NCI-H82 (cell line): ENCODE data around the gene TEX51.

ENCODE experiments used
- DNase-seq: peaks from one replicate; lab custom pipeline; 2025; lab: John Stamatoyannopoulos, UW

Gene TEX51

DNA sequence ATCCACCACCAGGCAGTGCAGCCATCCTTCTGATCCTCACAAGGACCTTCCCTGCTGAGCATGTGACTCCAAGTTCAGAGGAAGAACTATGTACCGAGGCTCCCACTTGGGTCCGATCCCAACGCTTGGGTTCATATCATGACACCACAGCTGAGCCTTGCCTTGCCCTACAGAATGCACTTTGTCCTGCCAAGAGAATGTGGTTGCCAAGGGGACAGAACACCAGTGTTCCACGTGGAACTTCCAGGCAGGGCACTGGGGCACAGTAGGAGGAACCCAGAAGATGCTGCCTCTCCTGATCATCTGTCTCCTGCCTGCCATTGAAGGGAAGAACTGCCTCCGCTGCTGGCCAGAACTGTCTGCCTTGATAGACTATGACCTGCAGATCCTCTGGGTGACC is at the start of gene TEX51:
TSS of gene TEX51 (plus strand) at position 255 of the 400 bp plus-strand sequence. CDS start at position 284, 29 bp downstream.
- DNase-seq, result no peak

DNA sequence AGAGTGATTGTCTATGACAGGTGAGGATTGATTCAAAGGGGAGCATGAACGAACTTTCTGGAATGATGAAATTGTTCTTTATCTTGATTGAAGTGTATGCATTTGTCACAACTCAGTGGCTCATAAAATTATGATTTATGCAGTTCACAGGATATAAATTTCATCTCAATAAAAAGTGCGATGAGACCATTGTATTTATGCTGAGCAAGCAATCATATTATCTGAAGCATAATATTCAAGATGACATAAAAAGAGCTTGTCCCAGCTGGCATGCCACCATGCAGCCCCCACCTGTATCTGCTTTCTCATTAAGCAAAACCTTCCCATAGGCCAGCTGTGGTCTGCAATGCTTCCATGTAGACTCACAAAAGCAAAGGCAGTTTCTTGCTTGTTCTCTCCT is 49.6 kb upstream of the TEX51 start:
- DNase-seq, result no peak

DNA sequence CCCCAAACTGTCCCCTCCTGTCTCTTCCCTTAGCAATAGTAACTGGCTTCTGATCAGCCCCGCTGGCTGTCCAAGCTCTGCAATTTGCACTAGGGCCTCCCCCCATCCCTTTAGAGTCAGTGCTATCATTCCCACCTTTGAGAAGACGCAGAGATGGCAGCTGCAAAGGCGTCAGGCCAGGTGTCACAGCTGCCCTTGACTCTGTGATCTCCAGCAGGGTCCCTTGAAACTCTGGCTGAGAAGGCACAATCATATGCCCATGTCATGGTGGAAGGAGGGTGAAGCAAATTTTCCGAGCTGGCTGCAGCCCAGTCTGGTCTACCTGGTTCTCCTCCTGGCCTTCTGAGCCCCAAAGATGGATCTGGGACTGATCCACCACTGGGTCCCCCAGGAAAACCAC is 49.2 kb upstream of the TEX51 start:
- no peak for DNase-seq

DNA sequence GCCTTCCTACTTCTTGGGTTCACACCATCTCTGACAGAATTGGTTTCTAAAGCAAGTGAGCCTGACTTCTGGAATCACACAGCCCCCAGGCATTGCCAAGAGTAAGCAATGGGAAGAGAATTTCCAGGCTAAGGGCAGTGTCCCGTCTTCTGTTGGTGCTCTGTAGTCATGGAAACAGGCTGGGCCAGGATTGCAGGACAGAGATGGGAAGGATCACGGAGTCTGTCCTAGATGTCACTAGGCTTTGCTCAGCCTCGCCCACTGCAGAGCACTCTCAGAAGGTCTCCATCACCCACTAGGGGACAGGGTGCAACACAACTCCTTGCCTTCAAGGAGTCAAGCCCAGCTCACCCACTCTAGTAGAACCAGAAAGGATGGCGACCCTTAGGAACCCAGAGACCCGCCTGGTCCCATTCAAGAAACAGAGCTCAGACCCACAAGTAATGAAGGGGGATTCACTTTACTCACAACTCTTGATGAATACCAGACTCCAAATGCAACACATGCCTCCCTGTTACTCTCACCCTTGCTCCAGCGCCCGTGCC is 48.6 kb upstream of the TEX51 start:
- no peak for DNase-seq

DNA sequence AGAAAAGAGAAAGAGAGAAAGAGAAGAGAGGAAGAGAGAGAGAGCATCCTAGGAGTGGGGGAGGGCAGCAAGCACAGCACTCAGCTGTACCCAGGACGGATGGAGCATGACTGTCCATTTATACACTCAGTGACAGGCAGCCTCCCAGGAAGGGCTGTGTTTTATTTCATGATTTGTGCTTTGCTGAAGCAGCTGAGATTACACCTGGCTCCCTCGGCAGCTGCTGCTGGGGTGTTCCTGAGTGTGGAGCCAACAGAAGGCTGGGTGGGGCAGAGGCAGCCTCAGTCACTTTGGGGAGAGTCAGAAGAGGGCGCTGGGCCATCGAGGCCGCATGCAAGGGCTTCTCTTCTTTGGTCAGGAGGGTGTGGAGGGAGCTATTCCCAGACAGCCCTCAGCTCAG is 47.8 kb upstream of the TEX51 start:
- no peak for DNase-seq

DNA sequence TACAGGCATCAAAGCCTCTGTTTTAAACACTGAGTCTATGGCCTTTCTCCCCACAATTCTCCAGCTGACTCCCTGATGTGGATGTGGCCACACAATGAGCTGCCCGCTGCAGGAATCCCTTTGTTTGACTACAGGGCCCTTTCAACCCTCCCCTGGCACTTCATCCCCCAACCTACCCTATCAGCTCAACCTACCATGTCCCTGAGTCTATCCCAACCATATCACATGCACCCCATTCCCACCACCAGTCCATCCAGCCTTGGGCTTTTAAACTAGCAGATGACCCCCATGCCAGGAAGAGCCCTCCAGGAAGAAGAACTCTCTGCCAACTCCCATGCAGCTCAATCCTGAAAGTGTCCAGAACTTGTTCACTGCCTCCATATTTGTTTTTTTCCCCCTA is 46.9 kb upstream of the TEX51 start:
- DNase-seq, result no peak

DNA sequence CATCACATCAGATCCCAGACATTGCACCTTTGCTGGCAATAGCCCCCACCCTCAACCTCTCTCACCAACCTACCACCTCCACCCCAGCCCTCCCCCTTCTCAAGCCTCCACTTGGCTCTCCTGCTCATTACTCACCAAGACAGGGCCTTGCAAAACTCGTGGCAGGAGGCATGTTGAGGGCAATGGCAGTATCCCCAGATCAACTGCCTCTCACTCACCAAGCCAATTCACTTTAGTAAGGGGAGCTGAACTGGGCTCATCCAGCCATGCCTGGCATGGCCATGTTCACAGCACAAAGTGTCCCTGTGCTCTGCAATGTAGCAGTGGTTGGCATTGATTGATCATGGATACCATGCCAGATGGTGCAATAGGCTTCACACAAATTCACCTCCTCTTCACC is 46.3 kb upstream of the TEX51 start:
- DNase-seq, result no peak

DNA sequence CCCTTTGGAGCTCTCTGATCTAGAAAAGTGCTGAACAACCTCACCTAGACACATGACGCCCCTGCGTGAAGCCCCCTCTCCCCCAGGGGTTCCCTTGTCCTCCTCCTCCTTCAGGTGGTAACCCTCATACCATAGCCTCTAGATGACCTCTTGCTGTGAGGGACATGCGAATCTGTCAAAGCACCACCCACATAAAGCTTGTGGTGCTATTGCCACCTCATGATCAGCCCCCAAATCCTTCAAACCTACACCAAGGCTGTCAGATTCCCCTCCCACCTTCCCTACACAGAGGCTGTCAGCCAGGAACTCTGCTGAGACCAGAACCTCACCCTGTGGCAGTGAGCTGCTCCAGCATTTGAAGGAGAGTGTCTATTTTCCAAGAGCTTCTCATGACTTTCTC is 43.1 kb upstream of the TEX51 start:
- no peak for DNase-seq

DNA sequence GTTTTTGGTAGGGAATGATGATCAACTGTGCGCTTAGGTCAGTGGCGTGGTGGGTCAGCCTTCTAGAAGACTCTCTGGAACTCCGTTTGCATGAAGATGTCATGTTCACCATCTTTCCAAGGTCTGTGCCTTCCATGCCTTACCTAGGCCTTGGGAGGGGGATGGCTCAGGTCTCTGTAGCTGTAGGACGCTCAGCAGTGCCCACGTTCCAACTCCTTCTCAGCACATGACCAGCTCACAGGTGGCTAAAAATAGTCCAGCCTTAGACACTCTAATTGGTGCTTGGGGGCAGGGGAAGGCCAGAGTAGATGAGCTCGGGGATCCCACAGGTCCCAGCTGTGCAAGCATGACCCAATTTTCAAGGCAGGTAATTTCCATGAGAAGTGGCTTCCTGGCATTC is 42.3 kb upstream of the TEX51 start:
- no peak for DNase-seq

DNA sequence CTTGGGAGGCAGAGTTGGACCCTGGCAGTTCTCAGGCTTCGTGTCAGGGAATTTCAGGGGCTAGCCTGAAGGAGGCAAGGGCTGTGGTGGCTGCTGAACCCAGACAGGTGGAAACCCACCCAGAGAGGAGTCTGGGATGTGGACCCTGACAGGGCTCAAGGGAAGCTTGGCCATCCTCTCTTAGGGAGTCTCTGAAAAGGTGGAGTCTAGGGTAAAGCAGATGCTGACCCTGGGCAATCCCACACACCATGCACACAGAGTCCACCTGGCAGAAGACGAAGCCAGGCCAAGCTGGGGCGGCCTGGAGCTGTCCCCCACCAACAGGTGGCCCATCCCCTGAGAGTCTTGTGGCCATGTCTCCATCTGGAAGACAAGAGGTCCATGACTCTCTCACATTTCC is 41.2 kb upstream of the TEX51 start:
- DNase-seq, result no peak

DNA sequence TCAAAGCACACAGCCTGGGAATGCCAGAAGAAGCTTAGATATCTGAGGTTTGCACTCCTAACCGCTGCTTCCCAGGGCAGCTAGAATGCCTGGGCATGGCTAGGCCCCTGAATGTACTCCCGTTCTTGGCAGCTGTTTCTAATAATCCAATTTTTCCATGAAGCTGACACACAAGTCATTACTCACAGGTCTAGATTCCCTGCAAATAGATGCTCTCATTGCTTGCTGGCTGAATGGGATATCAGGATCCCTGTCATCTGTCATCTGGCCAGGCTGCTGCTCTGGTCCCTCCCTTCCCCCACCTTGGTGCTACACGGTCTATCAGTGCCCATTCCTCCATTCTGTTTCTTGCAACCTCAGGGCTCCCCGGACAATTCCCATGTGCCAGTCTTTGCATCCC is 40.7 kb upstream of the TEX51 start:
- peak; percentile 95 for DNase-seq

DNA sequence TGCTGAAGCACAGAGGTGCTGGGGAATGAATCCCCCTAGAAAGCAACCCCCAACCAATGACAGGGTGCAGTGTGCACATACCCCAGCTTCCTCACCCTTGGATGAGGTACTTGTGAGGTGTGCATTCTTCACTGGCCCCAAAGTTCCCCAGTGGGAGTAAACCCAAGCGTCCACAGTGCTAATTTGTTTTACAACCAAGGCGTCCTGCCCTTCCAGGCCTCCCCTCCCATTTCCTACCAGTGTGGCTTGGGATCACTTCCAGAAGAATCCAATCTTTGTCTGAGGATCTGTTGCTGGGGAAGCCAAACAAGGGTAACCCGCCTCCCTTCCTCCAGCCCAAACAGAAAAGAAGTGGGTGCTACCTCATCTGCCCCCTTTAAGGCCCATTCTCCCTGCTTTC is 40.3 kb upstream of the TEX51 start:
- DNase-seq, result no peak

DNA sequence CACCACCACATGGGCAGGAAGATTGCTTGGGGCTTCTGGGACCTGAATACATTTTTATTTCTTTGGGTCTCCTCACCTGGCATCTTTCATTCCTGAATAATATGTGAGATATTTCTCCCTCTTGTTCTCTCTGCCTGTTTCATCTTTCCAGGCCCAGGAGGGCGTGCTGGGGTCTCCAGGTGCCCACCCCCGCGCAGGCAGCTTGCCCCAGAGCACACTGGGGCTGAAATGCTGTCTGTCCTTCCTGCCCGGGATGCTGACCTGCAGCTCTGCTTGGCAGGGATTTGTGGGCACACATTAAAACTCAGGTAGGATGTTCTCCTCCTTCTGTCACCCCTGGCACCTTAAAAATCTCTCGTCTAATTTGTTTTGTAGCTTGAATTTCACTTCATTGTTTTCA is 39.7 kb upstream of the TEX51 start:
- no peak for DNase-seq

DNA sequence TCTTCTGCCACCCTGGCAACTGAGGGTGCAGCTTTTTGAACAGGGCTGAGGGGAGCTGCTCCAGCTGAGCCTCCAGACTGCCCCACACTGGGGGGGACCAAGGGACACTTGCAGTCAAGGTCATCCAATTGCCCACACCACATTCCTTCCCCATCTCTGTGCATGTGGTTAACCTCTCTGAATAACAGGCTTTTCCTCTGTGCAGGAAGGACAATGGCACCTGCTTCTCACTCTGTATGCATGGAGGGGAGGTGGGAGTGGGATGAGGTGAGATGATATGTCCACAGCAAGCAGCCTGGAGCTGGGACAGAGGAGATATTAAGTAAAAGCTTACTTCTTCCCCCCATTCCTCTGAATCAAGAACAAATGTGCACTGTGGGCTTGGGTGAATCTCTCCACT is 39.1 kb upstream of the TEX51 start:
- DNase-seq, result no peak

DNA sequence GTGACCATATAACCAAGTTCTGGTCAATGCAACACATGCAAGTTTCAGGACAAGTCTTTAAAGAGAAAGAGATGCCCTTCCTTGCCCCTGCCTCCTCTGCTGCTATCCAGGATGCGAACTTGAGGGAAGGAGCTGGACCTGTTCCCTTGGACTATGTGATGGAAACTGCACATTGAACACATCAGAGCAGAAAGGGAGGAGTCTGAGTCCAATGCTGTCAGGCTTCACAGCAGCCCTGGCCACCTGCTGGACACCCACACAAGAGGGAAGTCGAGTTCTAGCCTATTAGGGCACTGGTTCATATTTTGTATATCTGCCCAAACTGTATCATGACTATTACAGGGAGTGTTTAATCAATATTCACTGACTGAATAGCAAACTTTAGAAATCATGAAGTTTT is 38.3 kb upstream of the TEX51 start:
- DNase-seq, result no peak

DNA sequence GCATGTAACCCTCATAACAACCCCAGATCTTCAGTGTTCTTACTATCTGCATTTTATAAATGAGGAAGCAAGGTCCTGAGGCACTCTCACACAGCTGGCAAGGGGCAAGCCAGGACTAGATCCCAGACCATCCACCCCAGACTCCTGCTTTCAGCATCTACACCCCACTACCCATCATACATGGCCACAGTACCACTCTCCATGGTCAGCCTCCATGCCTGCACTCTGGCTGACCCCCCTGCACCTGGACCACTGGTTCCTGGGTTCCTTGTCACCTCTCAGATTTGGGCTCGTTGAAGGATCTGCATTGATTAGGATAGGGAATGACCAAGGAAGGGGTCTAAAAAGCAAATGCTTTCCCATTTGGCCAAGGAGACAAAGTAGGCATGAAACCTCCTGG is 36.0 kb upstream of the TEX51 start:
- no peak for DNase-seq

DNA sequence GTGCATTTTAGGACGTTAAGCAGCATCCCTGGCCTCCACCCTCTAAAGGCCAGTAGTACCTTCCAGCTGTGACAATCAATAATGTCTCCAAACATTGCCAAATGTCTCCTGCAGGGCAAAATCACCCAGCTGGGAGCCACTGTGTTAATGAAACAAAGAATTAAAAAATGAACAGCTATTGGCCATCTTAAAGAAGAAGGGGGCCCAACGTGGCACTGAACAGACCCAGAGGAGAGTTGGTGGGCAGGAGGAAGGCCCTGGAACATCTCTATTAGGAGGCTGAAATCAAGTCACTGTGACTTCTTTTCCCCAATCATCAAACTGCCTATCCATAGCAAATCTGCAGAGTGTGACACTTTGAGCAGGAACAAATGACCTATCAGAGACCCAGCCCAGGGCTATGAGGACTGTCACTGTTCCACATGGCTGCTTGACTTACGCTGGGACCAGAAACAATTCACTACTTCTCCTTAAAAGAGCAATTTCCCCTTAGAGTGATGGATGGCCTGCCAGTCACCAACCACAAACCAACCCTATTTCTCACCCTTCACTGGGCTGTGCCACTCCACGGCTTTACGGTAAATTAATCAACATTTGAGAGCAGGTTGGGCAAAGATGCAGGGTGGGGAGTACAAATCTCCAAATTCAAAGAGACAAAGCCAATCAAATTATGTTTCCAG is 35.2 kb upstream of the TEX51 start:
- DNase-seq, result no peak

DNA sequence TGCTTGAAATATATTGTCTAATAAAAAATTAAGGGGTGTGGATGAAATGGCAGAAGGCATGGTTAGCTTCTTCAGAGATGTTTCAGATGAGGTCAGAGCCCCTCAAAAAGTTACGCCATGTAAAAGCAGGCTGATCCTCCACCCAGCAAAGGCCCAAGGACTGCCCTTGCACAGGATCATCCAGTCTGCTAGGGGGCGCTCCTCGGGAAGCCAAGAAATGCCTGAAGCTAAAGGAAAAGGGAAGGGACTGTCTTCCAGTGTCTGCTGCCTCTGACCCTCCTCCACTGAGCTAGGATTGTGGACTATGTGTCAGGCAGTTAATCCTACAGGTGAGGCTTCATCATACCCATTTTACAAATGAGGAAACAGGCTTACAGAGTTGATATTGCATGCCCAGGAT is 33.8 kb upstream of the TEX51 start:
- peak; percentile 15 for DNase-seq

DNA sequence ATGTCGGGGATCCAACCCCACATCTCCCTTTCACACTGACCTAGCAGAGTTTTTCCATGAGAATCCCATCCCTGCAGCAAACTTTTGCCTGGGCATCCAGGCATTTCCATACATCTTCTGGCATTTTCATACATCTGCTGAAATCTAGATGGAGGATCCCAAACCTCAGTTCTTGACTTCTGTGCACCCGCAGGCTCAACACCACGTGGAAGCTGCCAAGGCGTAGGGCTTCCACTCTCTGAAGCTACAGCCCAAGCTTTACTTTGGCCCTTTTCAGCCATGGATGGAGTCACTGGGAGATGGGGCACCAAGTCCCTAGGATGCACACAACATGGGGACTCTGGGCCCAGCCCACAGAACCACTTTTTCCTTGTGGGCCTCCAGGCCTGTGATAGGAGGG is 32.2 kb upstream of the TEX51 start:
- DNase-seq, result no peak

DNA sequence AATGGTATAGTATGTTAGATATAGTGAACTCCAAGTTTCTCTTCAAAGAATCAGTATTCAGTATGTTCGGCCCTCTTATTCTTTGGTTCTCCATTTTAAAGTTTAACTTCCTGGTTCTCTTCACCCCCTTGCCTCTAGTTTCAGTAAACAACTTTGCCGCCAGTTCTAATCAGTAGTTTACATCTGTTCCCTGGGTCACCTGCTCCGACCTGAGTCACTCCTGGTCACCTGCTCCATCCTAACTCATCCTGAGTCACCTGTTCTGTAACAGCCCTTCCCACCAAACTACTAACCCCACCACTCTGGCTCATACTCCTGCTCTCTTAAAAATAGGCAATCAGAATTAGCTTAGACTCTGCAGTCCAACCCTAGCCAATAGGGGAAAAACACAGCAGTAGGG is 23.7 kb upstream of the TEX51 start:
- no peak for DNase-seq

DNA sequence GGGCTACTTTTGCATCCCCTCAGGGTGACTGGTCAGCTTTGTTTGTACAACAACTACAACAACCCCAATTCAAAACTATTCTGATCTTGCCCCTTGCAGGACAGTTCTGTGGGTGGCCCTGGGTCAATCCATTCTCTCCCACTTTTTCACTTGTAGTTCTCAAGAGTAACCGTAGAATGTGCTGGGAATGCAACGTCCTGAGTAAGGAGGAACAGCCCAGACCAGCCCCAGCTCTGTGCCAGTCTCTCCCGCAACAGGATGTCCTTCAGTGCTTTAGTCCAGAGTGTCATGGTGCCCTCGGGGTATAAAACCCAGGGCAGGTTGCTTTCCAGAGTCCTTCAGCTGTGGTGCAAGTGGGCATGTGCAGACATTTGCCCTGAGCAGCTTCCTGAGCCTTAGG is 22.1 kb upstream of the TEX51 start:
- no peak for DNase-seq

DNA sequence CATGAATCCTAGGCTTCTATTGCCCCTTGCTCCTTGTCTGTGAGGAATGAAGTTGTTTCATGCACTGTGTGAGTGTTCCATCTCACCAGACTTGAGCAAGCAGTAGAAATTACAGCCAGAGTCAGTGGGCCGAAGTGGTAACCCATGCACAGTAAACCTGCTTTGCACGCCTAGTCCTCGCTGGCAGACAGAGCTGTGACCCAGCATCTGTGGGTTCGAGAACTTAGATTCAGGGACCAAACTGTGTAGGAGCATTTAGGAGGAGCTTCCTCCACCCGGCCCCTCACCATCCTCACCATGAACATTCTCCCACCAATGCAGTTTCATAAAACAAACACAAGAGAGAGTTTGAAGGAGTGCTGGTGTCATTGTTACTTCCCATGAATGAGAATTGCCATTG is 21.6 kb upstream of the TEX51 start:
- no peak for DNase-seq

DNA sequence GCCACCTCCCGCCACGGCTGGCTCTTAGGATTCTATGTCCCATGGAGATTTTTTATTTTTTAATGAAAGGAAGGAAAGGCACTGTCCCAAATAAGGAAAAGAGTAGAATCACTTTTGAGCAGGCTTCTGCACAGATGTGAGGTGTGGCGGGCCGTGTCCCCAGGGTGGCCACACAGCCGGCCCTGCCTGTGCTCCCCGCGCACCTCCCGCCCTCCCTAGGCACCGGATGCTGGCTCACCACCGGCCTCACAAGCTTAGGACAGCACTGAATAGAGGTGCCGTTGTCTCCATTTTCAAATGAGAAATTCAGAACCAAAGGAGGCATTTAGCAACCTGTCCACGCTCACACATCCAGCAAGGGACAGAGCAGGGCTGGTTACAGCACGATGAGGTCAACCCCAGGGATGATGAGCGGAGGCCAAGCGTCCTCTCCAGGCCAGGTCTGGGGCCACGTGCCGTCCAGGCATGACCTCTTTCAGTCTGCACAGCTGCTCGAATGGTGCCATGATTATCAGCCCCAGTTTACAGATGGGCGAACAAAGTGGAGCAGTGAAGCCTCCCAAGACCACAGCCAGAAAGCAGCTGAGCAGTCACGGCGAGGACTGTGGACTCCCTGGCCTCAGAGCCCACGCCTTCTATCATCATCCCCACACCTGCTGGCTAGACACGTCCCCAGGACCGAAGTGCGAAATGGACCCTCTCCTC is 20.7 kb upstream of the TEX51 start:
- no peak for DNase-seq

DNA sequence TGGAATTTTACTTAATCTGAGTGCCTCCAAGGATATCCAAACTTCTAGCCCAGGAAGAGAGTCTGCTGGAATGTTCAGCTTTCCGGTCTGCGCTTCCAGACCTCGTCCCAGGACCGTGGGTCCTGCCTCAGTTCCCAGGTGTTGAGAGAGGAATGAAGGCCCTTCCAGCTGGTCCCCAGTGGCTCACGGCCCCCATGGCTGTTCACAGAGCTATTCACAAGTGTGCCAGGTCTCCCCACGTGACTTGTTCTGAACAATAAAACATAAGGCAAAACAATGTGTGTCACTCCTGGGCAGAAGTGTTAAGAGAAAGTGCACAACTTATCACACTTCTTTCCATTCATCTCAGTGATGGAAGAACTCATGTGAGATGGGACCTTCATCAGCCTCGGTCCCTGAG is 20.1 kb upstream of the TEX51 start:
- no peak for DNase-seq
